Esophagus squamous epithelium (tissue), 5 donors: ENCODE data around the gene OMA1. TPM values are rescaled to one million over a fixed set of nuclear protein-coding genes. Genes with fewer than 3 reads are reported as not detected.

Experiments used
- DNase-seq: peaks from one replicate; lab custom pipeline; 2025; lab: John Stamatoyannopoulos, UW
- H3K27ac ChIP-seq, 4 donors: fragments of 200-600 bp; sonication (generic); one replicate each; pipeline ENCODE4 v1.5.1; 2016 to 2019; ENCODE audit warnings: mild to moderate bottlenecking in 1 of 4
- H3K27me3 ChIP-seq, 4 donors: fragments of 200-600 bp; sonication (generic); 1 replicate in 3 of 4; 2 replicates in 1 of 4; pipeline versions ENCODE4 v1.5.1 to v1.6.0; 2017 to 2021; ENCODE audit warnings: antibody characterized with exemption in 1 of 4
- H3K36me3 ChIP-seq, 3 donors: fragments of 200-600 bp; sonication (generic); one replicate each; pipeline ENCODE4 v1.5.1; 2016 to 2019
- H3K4me1 ChIP-seq, 3 donors: fragments of 200-600 bp; sonication (generic); one replicate each; pipeline ENCODE4 v1.5.1; 2017 to 2019
- H3K4me3 ChIP-seq, 4 donors: fragments of 200-600 bp; sonication (generic); 1 replicate in 3 of 4; 2 replicates in 1 of 4; pipeline ENCODE4 v1.5.1; 2016 to 2019; ENCODE audit warnings: mild to moderate bottlenecking in 2 of 4, moderate library complexity in 1 of 4
- H3K9me3 ChIP-seq, 3 donors: fragments of 200-600 bp; sonication (generic); one replicate each; pipeline ENCODE4 v1.5.1; 2016 to 2019
- POLR2A ChIP-seq, 4 donors: fragments of 450-650 bp; IDR thresholded peaks; one replicate each; pipeline ENCODE4 v1.6.1; 2017; ENCODE audit warnings: antibody characterized with exemption in 4 of 4, mild to moderate bottlenecking in 4 of 4, moderate library complexity in 3 of 4
- WGBS, 2 donors: methylation state at CpG; one replicate each; pipeline ENCODE4 v1.1.5; 2018; 5-methylcytosine and 5-hydroxymethylcytosine counted together
- intact Hi-C: fragments of 100-400 bp; cut with DNase I; formaldehyde crosslinking; loops from one replicate; pipeline ENCODE4 v1.15.0; 2022
- total RNA-seq, 4 donors: library from RNA; depleted of rRNA; stranded (reverse); fragments of >200 nt; gene quantifications; one replicate each; pipeline ENCODE4 v1.1.0, GENCODE V29; 2016
- TF ChIP-seq, protein P1 (sequence below), 6 experiments: fragments of 450-650 bp in 4 of 6; fragments of 200-600 bp in 2 of 6; sonication (generic) in 2 of 6; IDR thresholded peaks; one replicate each; pipeline ENCODE4 v1.5.1; 2016 to 2019; ENCODE audit warnings: antibody characterized with exemption in 6 of 6, mild to moderate bottlenecking in 4 of 6, moderate library complexity in 4 of 6
- donor health status: DM: yes; HTN: yes; CAD: no.

Gene OMA1
- total RNA-seq, 4 donors from 2014 or later = 24.1 to 41.4 (median 30.5) TPM

GRCh38 chr1:58438468-58438867 is 108.1 kb downstream of the OMA1 start:
- no peaks in the 10 kb centered on the region for H3K27me3 ChIP-seq
- no peak for TF ChIP-seq POLR2A (IDR thresholded peaks at IDR 0.05)
- TF ChIP-seq, protein P1, sequence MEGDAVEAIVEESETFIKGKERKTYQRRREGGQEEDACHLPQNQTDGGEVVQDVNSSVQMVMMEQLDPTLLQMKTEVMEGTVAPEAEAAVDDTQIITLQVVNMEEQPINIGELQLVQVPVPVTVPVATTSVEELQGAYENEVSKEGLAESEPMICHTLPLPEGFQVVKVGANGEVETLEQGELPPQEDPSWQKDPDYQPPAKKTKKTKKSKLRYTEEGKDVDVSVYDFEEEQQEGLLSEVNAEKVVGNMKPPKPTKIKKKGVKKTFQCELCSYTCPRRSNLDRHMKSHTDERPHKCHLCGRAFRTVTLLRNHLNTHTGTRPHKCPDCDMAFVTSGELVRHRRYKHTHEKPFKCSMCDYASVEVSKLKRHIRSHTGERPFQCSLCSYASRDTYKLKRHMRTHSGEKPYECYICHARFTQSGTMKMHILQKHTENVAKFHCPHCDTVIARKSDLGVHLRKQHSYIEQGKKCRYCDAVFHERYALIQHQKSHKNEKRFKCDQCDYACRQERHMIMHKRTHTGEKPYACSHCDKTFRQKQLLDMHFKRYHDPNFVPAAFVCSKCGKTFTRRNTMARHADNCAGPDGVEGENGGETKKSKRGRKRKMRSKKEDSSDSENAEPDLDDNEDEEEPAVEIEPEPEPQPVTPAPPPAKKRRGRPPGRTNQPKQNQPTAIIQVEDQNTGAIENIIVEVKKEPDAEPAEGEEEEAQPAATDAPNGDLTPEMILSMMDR (IDR thresholded peaks at IDR 0.05) = no peak
- no peaks in the 10 kb centered on the region for H3K9me3 ChIP-seq
- no peaks in the 10 kb centered on the region for H3K4me1 ChIP-seq
- H3K27ac ChIP-seq = no peak overlapping the region
- no peak for DNase-seq
- intact Hi-C loops = no loop called here
- H3K36me3 ChIP-seq = no peaks in the 10 kb centered on the region
- WGBS, 2 donors = 67 to 71% methylated on average over 4 to 6 of the region's 6 CpGs
- H3K4me3 ChIP-seq = no peak overlapping the region

DNA sequence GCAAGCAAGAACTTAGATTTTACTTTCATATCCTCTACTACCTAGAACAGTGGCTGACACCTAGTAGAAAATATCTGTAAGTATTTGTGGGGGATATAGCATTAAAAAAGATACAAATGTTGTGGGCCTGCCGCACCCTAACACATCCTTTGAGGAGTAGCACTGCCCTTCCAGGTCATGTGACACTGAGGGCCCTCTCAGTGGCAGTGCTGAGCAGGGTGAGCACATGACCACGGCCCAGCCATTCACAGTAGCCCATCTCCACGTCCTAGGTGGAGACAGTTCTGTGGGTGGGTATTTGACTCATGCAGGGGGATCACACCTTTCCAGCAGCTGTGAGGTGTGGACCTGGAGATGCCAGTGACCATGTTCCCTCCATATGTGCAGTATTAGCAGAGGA is 108.9 kb downstream of the OMA1 start:
- no peak for DNase-seq
- WGBS, 2 donors = 81 to 83% methylated on average over 2 to 3 of the region's 3 CpGs
- Histone ChIP-seq H3K4me1 (no peaks in the 10 kb centered on the region), H3K27me3 (no peaks in the 10 kb centered on the region), H3K27ac (no peak overlapping the region), H3K4me3 (no peak overlapping the region), H3K9me3 (no peaks in the 10 kb centered on the region), H3K36me3 (no peaks in the 10 kb centered on the region)
- intact Hi-C loops = no loop called here
- TF ChIP-seq POLR2A (IDR thresholded peaks at IDR 0.05) = no peak
- TF ChIP-seq, protein P1 (IDR thresholded peaks at IDR 0.05) = no peak

GRCh38 chr1:58436615-58437297 is 109.8 kb downstream of the OMA1 start:
- Histone ChIP-seq H3K27ac (no peak overlapping the region), H3K27me3 (no peaks in the 10 kb centered on the region), H3K36me3 (no peaks in the 10 kb centered on the region), H3K4me3 (no peak overlapping the region), H3K9me3 (no peaks in the 10 kb centered on the region), H3K4me1 (no peaks in the 10 kb centered on the region)
- no peak for DNase-seq
- intact Hi-C loops = no loop called here
- WGBS, 2 donors = 77 to 85% methylated on average over 5 of the region's 5 CpGs
- TF ChIP-seq, protein P1 (IDR thresholded peaks at IDR 0.05) = no peak
- no peak for TF ChIP-seq POLR2A (IDR thresholded peaks at IDR 0.05)

DNA sequence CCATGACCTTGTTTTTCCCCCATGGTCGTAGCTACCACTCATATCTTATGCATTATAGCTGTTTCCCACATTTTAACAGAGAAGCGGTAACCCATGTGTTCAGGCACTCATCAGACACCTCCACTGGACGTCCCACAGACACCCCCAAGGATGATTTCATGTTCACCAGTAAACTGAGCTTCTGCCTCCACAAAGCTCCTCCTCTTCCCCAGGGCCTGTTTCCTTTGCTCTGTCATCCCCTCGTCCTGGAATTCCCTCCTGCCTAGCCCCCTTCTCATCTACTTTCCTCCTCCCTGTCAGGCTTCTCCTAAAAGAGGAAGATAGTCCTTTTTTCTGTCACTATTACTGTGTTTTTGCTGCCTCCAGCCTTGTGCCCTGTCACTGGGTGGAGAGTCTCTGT is 111.2 kb downstream of the OMA1 start:
- Histone ChIP-seq H3K4me3 (no peak overlapping the region), H3K27me3 (no peaks in the 10 kb centered on the region), H3K36me3 (no peaks in the 10 kb centered on the region), H3K4me1 (no peaks in the 10 kb centered on the region), H3K9me3 (no peaks in the 10 kb centered on the region), H3K27ac (no peak overlapping the region)
- no peak for DNase-seq
- 66 to 71% methylated on average over 4 of the region's 4 CpGs for WGBS, 2 donors
- intact Hi-C loops = no loop called here
- no peak for TF ChIP-seq POLR2A (IDR thresholded peaks at IDR 0.05)
- TF ChIP-seq, protein P1 (IDR thresholded peaks at IDR 0.05) = no peak

DNA sequence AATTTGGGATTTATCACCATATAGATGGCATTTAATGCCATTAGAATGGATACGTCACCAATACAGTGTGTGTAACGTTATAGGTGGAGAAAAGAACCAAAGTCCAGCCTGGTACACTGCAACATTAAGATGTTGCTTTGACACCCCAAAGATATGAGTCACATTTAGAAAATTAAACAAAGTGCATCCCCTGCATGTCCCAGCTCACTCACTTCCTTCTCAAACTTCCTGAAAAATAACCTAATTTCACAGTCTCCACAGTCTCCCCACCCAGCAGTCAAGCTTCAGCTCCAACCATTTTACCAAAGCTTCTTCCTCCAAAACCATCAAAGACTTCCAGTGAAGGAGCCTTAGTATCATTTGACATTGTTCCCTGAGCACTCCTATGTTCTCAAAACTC is 111.9 kb downstream of the OMA1 start:
- Histone ChIP-seq H3K36me3 (no peaks in the 10 kb centered on the region), H3K27ac (no peak overlapping the region), H3K4me1 (no peaks in the 10 kb centered on the region), H3K27me3 (no peaks in the 10 kb centered on the region), H3K9me3 (no peaks in the 10 kb centered on the region), H3K4me3 (no peak overlapping the region)
- TF ChIP-seq POLR2A (IDR thresholded peaks at IDR 0.05) = no peak
- TF ChIP-seq, protein P1 (IDR thresholded peaks at IDR 0.05) = no peak
- intact Hi-C loops = no loop called here
- no peak for DNase-seq
- 90 to 94% methylated on average over 2 of the region's 2 CpGs for WGBS, 2 donors
